Tongue (tissue), 2 donors: ENCODE results near the gene DMRTC1B. TPM values are rescaled to one million over a fixed set of nuclear protein-coding genes. Genes with fewer than 3 reads are reported as not detected.

Source experiments
- small RNA-seq: library from RNA; depleted of rRNA; stranded (forward); fragments of <200 nt; gene quantifications from one replicate; pipeline ENCODE3, GENCODE V24; 2014; ENCODE audit warnings: low replicate concordance
- total RNA-seq: library from RNA; depleted of rRNA; stranded (reverse); fragments of >200 nt; gene quantifications from one replicate; pipeline ENCODE4 v1.2.3, GENCODE V29; 2014

The DMRTC1B gene
- total RNA-seq, 1 donor from 2014 or later: not detected

Small RNAs within 50 kb of the gene (small RNA-seq; reads per million reads assigned to genes)
- 0.05 reads per million for gene RNU1-112P

Other genes starting within 250 kb of the DMRTC1B start
- 28.4 TPM for gene HDAC8, start 204.0 kb upstream of the DMRTC1B start, total RNA-seq
- 16.6 TPM for gene PHKA1, start 62.6 kb upstream of the DMRTC1B start, total RNA-seq
- gene FAM236B, start 5.8 kb downstream of the DMRTC1B start, total RNA-seq: not detected
- gene FAM236D, start 31.3 kb downstream of the DMRTC1B start, total RNA-seq: not detected
- not detected for gene FAM236C, start 135.7 kb downstream of the DMRTC1B start, total RNA-seq
- gene FAM236A, start 161.3 kb downstream of the DMRTC1B start, total RNA-seq: not detected
- gene DMRTC1, start 166.9 kb downstream of the DMRTC1B start, total RNA-seq: 0.62 TPM
- not detected for gene PABPC1L2B, start 226.0 kb downstream of the DMRTC1B start, total RNA-seq